Measurements from ENCODE around the gene EPM2A. TPM values are rescaled to one million over a fixed set of nuclear protein-coding genes. Genes with fewer than 3 reads are reported as not detected.

Gene EPM2A
- total and polyA plus RNA-seq, 10 of the 15 experiments (the other 5 are each of a cell fraction or from before 2014, with no cell fraction given) = 3.4 to 13.0 (median 7.9) TPM

- TF ChIP-seq PAX5 (IDR thresholded peaks at IDR 0.05; ENCODE audit: borderline replicate concordance, low read depth, low read length) (no peak), HDGF (IDR thresholded peaks at IDR 0.05) (no peak), POLR2AphosphoS2 (IDR thresholded peaks at IDR 0.05; ENCODE audit: low read depth, low read length) (no peak), IRF4 (IDR thresholded peaks at IDR 0.05; ENCODE audit: low read depth, low read length) (no peak)
Measured at GRCh38 chr6:145631374-145631773, 103.9 kb downstream of the EPM2A start (continued).

- H3K27me3 ChIP-seq (replicated peaks in 1 of 2; ENCODE audit: control insufficient read depth in 2 of 2, insufficient read depth in 2 of 2, low read length in 1 of 2) = no peaks in the 10 kb centered on the region
- BruUV-seq (replicated peaks) = no TSS peak
- FAIRE-seq (no peak), ATAC-seq (no peak), DNase-seq (ENCODE audit: low read depth, low spot score) (no peak)
- ChIA-PET RAD21 (ENCODE audit: unreplicated experiment) (no interaction called here), CTCF (interaction anchor here (1.4 to 1.7 kb wide), 2 partner anchors 9 to 13 kb away, joined by 3 to 6 read pairs; no protein-coding TSS in a partner anchor), SMC1A (ENCODE audit: uncharacterized antibody, unreplicated experiment) (no interaction called here), POLR2A (no interaction called here)
- H3K27ac ChIP-seq (ENCODE audit: control insufficient read depth, insufficient read depth) = no peak overlapping the region
- no peaks in the 10 kb centered on the region for H3K36me3 ChIP-seq (ENCODE audit: control insufficient read depth in 2 of 2, insufficient read depth in 2 of 2, low read length in 1 of 2)
- H3K4me2 ChIP-seq (ENCODE audit: control insufficient read depth, insufficient read depth) = no peak overlapping the region
- no peaks in the 10 kb centered on the region for H3K79me2 ChIP-seq (ENCODE audit: control insufficient read depth, insufficient read depth, low read length)
- H2AFZ ChIP-seq (ENCODE audit: control insufficient read depth, low read depth, low read length) = no peak overlapping the region
- H3K4me1 ChIP-seq (ENCODE audit: control insufficient read depth, insufficient read depth, low read length) = no peaks in the 10 kb centered on the region
- no peak overlapping the region for H3K4me3 ChIP-seq
- H3K9me3 ChIP-seq (replicated peaks; ENCODE audit: control insufficient read depth, insufficient read depth, low read length) = no peaks in the 10 kb centered on the region
- in situ Hi-C loops (cut with MboI) (loop anchor here (10.0 kb wide), 1 partner anchor 1046 kb away; no protein-coding TSS in a partner anchor), intact Hi-C loops (cut with micrococcal nuclease; ENCODE audit: unreplicated experiment) (loop anchor here (5.0 to 10.0 kb wide), 2 partner anchors 286 to 418 kb away; no protein-coding TSS in a partner anchor)
- no peak for TF ChIP-seq ZNF622 (IDR thresholded peaks at IDR 0.05)
- no peak for TF ChIP-seq CBFB (IDR thresholded peaks at IDR 0.05; ENCODE audit: low read depth)
- TF ChIP-seq RB1 (IDR thresholded peaks at IDR 0.05; ENCODE audit: borderline replicate concordance) = no peak
- no peak for TF ChIP-seq MYC (IDR thresholded peaks at IDR 0.05; ENCODE audit: insufficient read depth, insufficient read length, insufficient replicate concordance, low read length, severe bottlenecking)
- TF ChIP-seq NR2F1 (conservative IDR thresholded peaks at IDR 0.05) = no peak
- no peak for TF ChIP-seq CUX1 (IDR thresholded peaks at IDR 0.05; ENCODE audit: insufficient replicate concordance, low read depth, low read length)
- no peak for TF ChIP-seq CBX5 (IDR thresholded peaks at IDR 0.05; ENCODE audit: low read depth)
- no peak for TF ChIP-seq PAX8 (IDR thresholded peaks at IDR 0.05)
- TF ChIP-seq BHLHE40 (IDR thresholded peaks at IDR 0.05; ENCODE audit: borderline replicate concordance in 1 of 2, low read depth in 2 of 2, low read length in 1 of 2) = no peak
- no peaks in the 10 kb centered on the region for H4K20me1 ChIP-seq (ENCODE audit: control insufficient read depth, insufficient read depth)
- no peak overlapping the region for H3K9ac ChIP-seq (ENCODE audit: control insufficient read depth, insufficient read depth, low read length)
- WGBS (ENCODE audit: insufficient coverage, insufficient replicate concordance, low lambda C conversion rate, missing lambda C conversion rate) = 100% methylated on average over 3 of the region's 3 CpGs
Measured at GRCh38 chr6:145630598-145630997, 104.7 kb downstream of the EPM2A start.
